Stimulated activated CD4-positive, alpha-beta T cell treated with anti-CD3 and anti-CD28 coated beads, Interleukin-12 subunit alpha, Interleukin-12 subunit beta, amount 100 ng/mL, for 4 hours (primary cell): ENCODE results near the gene CREG1.

ENCODE experiments used
- DNase-seq: peaks from one replicate; pipeline ENCODE4 v3.0.0-alpha.2; 2020

CREG1 gene

GRCh38 chr1:167502719-167503462, 50.7 kb downstream of the CREG1 start:
- no peak for DNase-seq

GRCh38 chr1:167502192-167502551, 51.4 kb downstream of the CREG1 start:
- DNase-seq, result no peak

- DNase-seq, result no peak
These were observed 51.9 kb downstream of the CREG1 start for GRCh38 chr1:167501515-167502191.

GRCh38 chr1:167500283-167500860, 53.2 kb downstream of the CREG1 start:
- no peak for DNase-seq

- no peak for DNase-seq
These were observed 53.9 kb downstream of the CREG1 start for GRCh38 chr1:167499664-167500101.

- DNase-seq, result no peak
These were observed 54.5 kb downstream of the CREG1 start for GRCh38 chr1:167499106-167499505.

GRCh38 chr1:167496797-167497619, 56.6 kb downstream of the CREG1 start:
- no peak for DNase-seq

GRCh38 chr1:167493372-167493771, 60.2 kb downstream of the CREG1 start:
- no peak for DNase-seq

GRCh38 chr1:167492481-167492910, 61.1 kb downstream of the CREG1 start:
- no peak for DNase-seq

- no peak for DNase-seq
These were observed 61.7 kb downstream of the CREG1 start for GRCh38 chr1:167491586-167492461.
